Measurements from ENCODE around the gene HDAC7.

DNA sequence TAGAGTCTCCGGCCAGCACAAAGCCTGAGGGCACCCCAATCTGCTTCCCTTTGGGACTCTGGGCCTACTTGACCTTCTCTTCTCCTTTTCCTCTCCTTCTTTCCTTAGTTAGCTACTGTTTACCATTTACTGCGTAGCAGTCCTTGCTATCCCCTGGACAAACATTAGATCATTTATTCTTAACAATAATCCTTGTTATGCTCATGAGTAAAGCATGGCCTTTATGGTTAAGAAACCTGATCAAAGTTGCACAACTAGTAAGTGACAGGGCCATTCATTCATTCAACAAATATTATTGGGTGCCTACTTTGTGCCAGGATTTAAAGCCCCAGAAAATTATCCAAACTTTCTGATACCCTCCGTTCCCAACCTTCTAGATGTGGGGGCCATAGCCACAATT, 3.2 kb upstream of the HDAC7 start:
- TF ChIP-seq CTCF (IDR thresholded peaks at IDR 0.05) (no peak), ZFX (IDR thresholded peaks at IDR 0.05; ENCODE audit: borderline replicate concordance) (no peak)
